ENCODE results near the gene NHEJ1.

NHEJ1 gene

GRCh38 chr2:219175928-219176817 lies 15.6 kb upstream of the NHEJ1 start:
- TF ChIP-seq CTCF (conservative IDR thresholded peaks at IDR 0.05; ENCODE audit: control insufficient read depth, insufficient read depth, low read depth, low read length) = no peak
- peak overlapping the region; percentile 88 for H3K4me3 ChIP-seq (ENCODE audit: control insufficient read depth, low read depth, low read length)
- peak; percentile 22 for DNase-seq (ENCODE audit: low read depth)

GRCh38 chr2:219175486-219175885 lies 14.9 kb upstream of the NHEJ1 start:
- TF ChIP-seq CTCF (conservative IDR thresholded peaks at IDR 0.05; ENCODE audit: control insufficient read depth, insufficient read depth, low read depth, low read length) = no peak
- H3K4me3 ChIP-seq (ENCODE audit: control insufficient read depth, low read depth, low read length) = peak overlapping the region; percentile 88
- no peak for DNase-seq (ENCODE audit: low read depth)

- no peak overlapping the region for H3K4me3 ChIP-seq (ENCODE audit: control insufficient read depth, low read depth, low read length)
- DNase-seq (ENCODE audit: low read depth) = no peak
- TF ChIP-seq CTCF (conservative IDR thresholded peaks at IDR 0.05; ENCODE audit: control insufficient read depth, insufficient read depth, low read depth, low read length) = no peak
These were observed 14.2 kb upstream of the NHEJ1 start for GRCh38 chr2:219174801-219175200.

- no peak for TF ChIP-seq CTCF (conservative IDR thresholded peaks at IDR 0.05; ENCODE audit: control insufficient read depth, insufficient read depth, low read depth, low read length)
- no peak for DNase-seq (ENCODE audit: low read depth)
- H3K4me3 ChIP-seq (ENCODE audit: control insufficient read depth, low read depth, low read length) = no peak overlapping the region
These were observed 13.5 kb upstream of the NHEJ1 start for GRCh38 chr2:219174146-219174545.

GRCh38 chr2:219173176-219173575 lies 12.6 kb upstream of the NHEJ1 start:
- DNase-seq (ENCODE audit: low read depth) = no peak
- H3K4me3 ChIP-seq (ENCODE audit: control insufficient read depth, low read depth, low read length) = no peak overlapping the region
- no peak for TF ChIP-seq CTCF (conservative IDR thresholded peaks at IDR 0.05; ENCODE audit: control insufficient read depth, insufficient read depth, low read depth, low read length)

GRCh38 chr2:219172231-219173154 lies 11.9 kb upstream of the NHEJ1 start:
- H3K4me3 ChIP-seq (ENCODE audit: control insufficient read depth, low read depth, low read length) = no peak overlapping the region
- no peak for TF ChIP-seq CTCF (conservative IDR thresholded peaks at IDR 0.05; ENCODE audit: control insufficient read depth, insufficient read depth, low read depth, low read length)
- DNase-seq (ENCODE audit: low read depth) = no peak

Data from fibroblast of mammary gland (primary cell).